Measurements from ENCODE around the gene PRLR. TPM values are rescaled to one million over a fixed set of nuclear protein-coding genes. Genes with fewer than 3 reads are reported as not detected.
A peak's percentile ranks its signal among the peaks of the same experiment; 100 is the strongest.
"Not testable (repeated sequence)": the region's sequence is repeated elsewhere in the genome, so short reads cannot be mapped to it uniquely, and the experiment has no call there.

The PRLR gene
- polyA plus RNA-seq, 3 donors: 27.5 to 56.4 (median 49.0) TPM

DNA sequence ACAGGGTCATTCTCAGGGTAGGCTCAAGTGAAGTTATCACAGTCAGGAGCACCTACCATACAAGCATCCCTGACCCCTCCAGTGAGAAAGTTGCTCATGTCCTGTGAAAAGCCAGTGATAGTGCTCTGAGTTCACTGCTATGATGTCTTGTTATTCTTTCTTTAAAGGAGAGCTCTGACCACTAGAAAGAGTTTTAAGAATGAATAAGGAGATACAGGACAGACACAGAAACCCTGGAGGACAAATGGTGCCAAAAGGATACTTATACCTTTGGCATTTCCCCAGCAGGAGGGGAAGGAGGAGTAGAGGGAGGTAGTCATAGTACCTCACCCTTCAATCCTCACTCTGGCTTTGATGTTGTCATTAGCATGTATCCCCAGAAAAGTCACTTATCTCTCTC is 98.6 kb downstream of the PRLR start:
- no peak for DNase-seq

DNA sequence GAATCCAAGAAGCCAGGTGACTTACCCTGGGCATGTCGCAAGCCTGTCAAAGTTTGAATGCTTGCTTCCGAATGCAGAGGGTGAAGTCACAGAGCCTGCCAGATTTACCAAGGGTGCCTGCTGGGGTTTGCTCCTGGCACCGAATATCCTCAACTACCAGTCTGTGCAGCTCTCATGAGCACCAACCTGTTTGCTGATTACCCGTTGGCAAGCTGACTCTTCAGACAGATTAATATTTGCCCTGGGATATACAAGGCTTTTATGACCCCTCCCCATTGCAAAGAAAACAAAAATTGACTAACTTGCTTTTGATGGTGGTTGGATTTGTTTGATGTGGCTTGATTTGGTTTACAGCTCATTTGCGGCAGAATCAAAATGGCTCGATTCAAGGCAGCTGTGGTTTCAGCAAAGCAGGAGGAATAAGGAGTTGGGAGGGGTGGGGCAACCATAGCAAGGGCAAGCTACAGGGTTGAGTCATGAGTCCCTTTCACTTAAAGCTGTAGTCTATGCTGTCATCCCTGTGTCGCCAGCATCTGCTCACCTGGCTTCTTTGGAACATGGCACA is 100.3 kb downstream of the PRLR start:
- no peak for DNase-seq

DNA sequence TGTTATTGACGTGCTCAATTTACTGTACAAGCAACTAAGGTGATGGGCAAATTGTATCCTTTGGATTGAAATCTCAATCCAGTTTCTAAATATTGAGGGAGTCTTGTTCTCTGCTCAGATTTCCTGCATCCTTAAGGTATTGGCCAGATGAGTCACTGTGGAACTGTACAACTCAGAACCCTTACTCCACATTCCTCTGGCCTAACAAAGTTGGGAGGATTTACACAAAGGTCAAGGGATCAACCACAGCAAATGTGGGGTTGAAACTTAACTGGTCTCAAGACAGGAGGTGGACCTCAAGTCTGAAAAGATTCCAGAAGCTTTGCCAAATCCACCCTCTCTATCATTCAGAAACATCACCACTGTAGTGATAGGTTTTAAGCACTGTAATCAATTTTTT is 101.0 kb downstream of the PRLR start:
- no peak for DNase-seq

DNA sequence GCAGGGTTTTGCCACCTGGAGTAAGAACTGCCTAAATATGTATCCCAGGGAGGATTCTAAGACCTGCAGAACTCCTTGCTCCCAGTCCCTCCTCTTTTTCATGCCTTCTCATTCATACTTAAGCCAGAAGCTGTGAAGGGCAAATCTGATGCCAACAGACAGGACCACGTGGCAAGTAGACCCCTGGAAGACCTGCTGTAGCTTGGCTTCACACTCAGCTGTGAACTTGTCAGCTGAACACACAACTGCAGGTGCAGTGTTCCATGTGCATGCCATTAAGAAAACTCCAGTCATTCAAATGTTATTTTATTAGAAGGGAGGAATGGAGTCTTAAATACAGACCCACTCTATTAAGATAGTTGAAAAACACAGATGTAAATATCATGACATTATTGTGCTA is 103.3 kb downstream of the PRLR start:
- DNase-seq: no peak

DNA sequence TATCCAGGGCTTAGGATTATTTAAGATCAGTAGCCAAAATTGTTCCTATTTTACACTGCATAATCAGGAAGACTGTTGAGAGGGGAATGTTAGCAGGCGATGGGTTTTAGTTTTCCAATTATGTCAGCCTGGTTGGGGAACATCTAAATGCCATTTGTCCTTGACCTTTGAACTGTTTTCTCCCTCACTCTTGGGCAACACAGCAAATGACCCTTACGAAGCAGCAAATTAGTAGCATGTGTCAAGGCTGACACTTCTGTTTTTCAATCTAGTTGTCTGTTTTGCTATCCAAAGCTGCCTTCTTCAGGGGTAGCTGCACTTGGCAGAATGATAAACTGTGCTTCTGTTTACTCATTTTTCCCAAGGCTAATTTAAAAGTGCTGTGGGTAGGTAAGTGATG is 104.5 kb downstream of the PRLR start:
- DNase-seq: no peak

DNA sequence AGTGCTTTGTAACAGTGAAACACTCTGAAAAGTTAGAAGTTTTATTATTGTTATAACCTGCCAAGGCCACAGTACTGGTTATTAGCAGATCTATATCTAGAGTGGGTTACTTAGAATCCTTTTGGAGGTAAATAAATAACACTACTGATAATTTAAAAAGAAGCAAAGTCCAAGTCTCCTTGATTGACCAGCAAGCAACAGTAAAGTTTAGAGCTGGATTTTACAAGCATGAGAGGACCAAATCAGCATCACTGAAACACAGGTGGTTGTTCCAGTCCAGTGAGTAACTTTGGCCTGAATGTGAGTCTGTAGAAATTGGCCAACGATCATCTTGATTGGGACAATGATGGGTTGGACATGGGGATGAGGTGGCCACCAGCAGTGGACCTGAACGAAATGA is 105.4 kb downstream of the PRLR start:
- DNase-seq: no peak

DNA sequence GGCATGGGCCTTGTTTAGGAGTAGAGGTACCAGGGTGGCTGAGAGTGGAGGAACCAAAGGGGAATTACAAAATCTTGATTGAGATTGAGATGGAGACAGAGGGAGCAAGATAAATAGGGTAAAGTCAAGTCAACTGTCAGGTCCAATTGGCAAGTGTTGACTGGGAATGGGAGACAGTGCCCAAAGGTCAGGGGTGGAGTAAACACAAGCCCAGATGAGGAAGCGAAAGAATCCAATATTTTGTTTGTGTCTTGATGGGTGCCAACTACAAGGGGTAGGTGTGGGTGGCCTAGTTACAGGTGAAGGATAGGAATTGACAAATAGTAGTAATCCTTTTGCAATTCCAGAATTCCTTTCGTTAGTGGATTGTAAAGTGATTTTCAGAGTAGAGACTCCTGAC is 107.5 kb downstream of the PRLR start:
- no peak for DNase-seq

DNA sequence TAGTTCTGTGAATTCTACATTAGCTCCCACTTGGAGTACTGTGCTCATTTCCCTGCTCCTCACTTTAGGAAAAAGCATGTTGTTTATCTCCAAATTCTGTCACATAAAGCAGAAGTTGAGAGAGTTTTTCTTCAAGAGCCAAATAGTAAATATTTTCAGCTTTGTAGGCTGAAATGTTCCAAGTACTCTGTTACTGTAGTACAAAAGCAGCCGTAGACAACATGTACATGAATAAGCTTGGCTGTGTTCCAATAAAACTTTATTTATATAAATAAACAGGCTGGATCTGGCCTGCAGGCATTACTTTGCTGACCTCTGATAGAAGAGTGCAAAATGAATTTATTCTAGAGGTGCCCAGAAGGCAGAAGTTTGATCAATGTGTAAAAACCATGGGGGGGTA is 109.6 kb downstream of the PRLR start:
- DNase-seq: peak; percentile 10

DNA sequence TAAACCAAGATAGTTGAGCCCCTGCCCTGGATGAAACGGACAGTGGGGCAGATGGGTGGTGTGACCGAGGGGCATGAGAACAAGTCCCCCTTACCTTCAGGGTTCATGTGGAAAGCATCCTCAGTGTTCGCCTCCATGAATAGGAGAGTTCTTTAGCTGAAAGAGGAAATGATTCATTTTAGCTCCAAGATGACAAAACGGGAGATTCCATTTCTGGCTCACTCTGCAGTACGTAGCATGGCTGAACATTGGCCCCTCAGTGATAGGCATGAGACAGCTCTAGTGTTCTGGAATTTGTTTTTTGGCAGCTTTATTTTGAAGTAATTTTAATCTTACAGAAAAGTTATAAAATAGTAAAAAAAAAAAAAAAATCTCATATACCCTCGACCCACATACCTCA is 112.3 kb downstream of the PRLR start:
- no peak for DNase-seq

DNA sequence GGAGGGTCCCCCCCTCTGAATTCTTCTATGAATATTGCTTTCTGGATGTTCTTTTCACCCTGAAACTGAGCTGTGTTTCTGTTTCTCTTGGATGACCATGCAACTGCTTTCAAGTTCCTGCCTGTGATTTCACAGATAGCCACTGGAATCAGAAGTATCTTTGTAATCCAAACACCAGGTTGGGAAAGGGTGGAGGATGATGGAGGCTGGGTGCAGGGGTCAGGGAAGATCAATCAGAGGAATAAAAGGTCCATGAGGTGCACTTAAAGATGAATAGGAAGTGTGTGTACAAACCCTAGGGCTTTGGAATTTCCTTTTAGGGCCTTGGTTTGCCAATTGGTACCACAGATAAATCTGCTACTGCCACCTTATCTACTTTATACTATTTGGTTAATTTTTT is 114.4 kb downstream of the PRLR start:
- no peak for DNase-seq

DNA sequence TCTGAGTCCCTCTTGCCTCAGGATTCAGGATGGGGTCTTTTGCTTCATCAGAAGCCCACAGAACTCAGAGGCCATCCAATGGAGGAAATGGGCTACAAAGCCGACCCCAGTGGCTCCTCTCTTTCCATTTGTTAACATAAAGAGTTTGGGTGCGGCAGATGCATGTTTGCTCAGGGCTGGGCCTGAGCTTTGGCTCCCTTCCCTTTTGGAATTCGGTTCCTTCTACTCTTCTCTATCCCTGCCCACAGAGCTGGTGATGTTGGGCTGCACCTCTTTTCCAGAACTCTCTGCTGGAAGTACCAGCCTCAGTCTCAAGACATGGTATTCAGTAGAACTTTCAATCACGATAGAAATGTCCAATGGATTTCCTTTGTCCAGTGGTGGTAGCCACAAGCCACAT is 115.6 kb downstream of the PRLR start:
- DNase-seq: no peak

DNA sequence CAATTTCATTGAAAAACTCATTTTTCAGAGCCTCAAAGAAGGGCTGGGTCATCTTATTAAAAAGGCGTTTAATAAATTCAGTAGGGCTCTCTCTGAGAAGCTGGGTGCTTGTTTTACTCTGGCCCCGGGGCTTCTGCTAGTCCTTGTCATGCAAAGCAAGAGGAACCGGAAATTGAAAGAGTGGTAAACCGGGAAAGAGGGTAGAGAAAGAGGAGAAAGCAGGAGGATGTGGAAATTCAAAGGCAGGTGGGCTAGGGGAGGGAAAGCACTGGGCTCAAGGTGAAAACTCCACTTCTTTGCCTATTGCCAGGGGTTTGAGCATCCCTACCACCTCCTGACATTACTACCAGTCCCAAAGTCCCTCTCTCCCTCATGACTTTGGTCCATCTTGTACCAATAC is 118.0 kb downstream of the PRLR start:
- no peak for DNase-seq

DNA sequence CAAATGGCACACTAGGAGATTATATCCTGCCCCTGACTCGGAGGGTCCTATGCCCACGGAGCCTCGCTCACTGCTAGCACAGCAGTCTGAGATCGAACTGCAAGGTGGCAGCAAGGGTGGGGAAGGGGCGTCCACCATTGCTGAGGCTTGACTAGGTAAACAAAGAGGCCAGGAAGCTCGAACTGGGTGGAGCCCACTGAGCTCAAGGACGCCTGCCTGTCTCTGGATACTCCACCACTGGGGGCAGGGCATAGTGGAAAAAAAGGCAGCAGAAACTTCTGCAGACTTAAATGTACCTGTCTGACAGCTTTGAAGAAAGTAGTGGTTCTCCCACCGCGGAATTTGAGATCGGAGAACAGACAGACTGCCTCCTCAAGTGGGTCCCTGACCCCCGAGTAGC is 125.7 kb downstream of the PRLR start:
- DNase-seq: not testable (repeated sequence)

DNA sequence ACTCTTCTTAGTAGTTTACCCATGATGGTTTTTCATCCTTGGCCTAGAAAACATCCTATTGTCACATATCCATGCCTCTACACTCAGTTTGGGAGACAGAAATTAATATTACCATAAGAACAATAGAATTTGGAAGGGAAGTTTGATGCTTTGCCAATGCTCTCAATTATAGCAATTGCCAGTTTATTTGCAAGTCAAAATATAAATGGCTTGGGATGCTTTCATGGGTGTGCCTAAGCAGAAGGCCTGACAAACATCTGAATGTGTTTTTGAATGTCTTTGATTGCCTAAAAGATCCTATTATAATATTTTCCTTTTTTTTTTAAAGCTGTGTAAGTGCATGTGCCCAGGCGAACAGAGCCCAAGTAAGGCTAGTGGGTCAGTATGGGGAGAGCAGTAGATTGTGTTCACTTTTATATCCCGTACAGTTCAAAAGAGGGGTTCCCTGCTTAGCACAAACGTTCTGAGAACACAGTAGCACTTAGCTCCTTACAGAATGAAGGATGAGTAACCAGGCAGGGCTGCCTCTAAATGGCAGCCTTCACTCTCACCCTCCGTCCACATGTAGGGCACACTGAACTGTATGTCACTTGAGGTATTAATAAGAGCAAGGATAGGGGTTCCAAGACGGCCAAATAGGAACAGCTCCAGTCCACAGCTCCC is 126.5 kb downstream of the PRLR start:
- DNase-seq: no peak

DNA sequence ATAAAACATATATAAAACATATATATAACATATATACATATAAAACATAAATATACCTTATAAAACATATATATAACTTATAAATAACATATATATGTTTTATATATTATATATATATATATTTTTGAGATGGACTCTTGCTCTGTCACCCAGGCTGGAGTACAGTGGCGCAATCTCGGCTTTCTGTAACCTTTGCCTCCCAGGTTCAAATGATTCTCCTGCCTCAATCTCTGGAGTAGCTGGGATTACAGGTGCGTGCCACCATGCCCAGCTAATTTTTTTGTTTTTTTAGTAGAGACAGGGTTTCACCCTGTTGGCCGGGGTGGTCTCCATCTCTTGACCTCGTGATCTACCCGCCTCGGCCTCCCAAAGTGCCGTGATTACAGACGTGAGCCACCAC is 128.6 kb downstream of the PRLR start:
- DNase-seq: not testable (repeated sequence)

DNA sequence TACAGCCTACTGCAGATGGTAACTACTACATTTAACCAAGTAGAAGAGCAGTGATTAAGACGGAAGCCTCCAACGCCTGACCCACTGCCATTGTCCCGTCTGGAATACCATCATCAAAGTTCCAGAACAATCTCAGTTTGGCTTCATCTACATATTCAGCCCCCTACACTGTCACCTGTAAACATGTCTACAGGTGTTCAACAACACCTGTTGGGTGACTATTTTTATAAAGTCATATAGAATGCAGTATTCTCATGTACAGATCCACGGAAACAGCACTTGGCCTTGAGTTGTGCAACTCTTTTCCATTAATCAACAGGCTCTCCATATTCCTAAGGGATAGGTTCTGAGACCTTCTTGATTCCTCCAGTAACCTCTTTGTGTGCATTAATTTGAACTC is 129.3 kb downstream of the PRLR start:
- DNase-seq: no peak

DNA sequence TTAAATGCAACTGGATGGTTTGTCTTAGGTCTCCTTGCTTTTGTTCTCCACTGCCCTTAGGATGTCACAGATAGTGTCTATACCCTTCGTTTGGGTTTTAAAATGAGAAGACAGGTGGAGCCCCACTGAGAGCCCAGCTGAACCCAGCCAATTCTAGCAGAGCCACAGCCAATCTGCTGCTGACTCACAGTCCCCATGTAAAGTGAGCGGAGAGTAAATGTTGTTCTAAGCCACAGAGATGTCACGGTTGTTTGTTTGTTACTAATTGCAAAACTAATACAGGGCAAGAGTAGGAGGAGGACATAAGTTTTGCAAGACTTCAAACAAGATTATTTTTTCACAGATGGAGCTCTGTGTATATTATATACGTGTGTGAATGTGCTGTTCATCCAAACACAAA is 132.1 kb downstream of the PRLR start:
- DNase-seq: no peak

DNA sequence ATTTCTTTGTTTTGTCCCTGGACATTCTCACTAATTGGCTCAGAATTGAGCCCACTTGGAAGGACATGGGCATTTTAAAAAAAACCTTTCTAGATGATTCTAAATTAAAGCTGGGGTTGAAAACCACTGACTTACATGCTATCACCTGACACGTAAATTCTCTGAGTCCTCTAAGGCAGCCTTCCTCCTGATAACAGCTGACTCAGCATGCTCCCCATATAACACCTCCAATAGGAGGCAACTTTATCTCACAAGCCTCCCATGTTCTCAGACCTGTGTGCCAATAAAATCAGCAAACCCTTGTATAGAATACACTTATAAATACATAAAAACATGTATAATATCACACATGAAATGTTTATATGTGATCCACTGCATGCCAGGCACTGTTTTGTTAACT is 133.4 kb downstream of the PRLR start:
- DNase-seq: no peak

DNA sequence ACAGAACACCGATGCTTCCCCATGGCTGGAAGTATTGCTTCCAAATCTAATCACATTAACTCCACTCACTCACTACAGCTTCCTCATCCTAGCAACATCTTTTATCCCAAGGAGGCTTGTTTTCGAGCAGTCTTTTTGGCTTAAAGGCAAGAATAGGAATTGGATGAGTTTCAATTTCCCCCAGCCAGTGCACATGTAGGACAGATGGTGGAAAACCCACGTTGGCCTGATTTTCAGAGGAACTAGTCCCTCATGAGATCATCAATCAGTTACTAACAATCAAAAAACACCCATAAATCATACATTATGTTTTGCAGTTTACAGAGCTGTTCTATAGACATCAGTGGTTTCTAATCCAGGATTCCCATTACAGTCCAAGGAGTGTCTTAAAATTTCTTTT is 134.1 kb downstream of the PRLR start:
- no peak for DNase-seq

DNA sequence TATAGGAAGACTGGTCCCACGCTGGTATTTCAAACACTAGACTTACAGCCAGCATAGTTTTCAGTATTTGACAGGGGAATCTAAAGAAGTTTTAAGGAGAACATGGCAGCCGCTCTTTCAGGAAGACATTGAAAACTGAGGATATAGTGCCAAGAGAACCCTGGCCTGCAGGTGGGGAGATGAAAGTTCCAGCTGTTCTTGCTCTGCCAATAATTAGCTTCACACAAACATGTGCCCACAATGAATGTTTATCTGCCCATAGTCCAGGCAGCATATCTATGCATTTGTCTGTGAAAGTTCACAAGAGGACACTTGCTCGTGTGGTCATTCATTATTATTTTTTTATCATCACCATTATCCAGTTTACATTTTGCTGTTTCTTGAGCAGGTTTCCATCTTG is 134.9 kb downstream of the PRLR start:
- DNase-seq: no peak

DNA sequence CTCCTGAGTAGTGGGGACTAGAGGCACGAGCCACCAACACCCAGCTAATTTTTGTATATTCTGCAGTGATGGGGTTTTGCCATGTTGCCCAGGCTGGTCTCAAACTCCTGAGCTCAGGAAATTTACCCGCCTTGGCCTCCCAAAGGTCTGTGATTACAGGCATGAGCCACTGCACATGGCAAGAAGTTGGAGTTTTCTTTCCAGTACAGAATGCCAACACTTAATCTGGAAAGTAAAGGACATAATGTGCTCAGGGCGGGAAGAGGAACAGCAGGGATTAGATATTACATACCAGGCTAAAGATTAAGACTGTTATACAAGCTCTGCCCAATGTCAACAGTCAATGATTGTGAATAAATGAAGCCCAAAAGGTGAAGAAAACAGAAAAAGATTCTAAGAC is 135.3 kb downstream of the PRLR start:
- DNase-seq: no peak

DNA sequence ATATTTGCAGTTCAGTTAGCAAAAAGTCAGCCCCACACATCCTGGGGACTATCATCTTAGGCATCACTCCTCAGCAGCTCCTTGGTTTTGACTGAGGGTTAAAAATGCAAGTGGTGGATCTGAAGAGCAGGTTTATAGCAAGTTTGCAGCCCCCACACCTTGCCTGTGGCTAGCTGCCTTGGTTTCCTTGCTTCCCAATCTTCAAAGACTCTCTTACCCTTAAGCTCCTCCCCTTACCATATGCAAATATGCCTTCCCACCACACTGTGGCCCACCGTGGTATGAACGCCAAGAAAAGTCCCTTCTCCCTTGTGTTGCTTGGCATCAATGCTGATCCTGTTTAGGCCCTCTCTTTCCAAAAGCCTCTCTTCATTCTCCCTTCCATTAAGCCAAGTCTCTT is 137.6 kb downstream of the PRLR start:
- no peak for DNase-seq

DNA sequence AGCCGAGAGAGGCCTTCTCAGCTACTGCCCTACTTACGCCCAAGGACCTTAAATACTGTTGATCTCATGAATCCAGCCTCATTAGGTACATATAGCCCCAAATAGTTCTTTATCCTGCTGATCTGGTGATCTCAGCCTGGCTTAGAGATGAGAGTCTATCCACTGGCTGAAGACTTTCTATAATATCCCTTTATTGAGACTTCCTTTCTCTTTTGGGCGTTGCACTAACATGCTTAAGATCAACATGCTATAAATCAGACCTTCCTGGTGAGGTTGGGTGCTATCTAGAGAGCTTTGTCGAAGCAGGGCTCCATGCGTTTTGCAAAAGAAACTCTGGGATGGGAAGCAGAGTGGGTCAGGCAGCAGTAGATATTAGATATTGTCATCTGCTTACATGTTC is 138.6 kb downstream of the PRLR start:
- no peak for DNase-seq
